Stimulated activated CD8-positive, alpha-beta memory T cell treated with anti-CD3 and anti-CD28 coated beads, Interleukin-7, amount 100 ng/mL, for 24 hours (primary cell): ENCODE results near the gene RAD51B.
"Not testable (repeated sequence)": the region's sequence is repeated elsewhere in the genome, so short reads cannot be mapped to it uniquely, and the experiment has no call there.

Experiments
- DNase-seq: peaks from one replicate; pipeline ENCODE4 v3.0.0-alpha.2; 2020; ENCODE audit warnings: low read depth

Gene RAD51B

GRCh38 chr14:68756000-68756481 is 936.5 kb downstream of the RAD51B start:
- no peak for DNase-seq

GRCh38 chr14:68756734-68757133 is 937.2 kb downstream of the RAD51B start:
- DNase-seq, result no peak

- DNase-seq, result no peak
Observed at GRCh38 chr14:68757618-68758081, 938.1 kb downstream of the RAD51B start.

- DNase-seq, result no peak
Observed at GRCh38 chr14:68758301-68758700, 938.7 kb downstream of the RAD51B start.

GRCh38 chr14:68759017-68759560 is 939.5 kb downstream of the RAD51B start:
- DNase-seq, result no peak

- DNase-seq, result no peak
Observed at GRCh38 chr14:68759937-68760336, 940.4 kb downstream of the RAD51B start.

GRCh38 chr14:68760761-68761160 is 941.2 kb downstream of the RAD51B start:
- DNase-seq, result no peak

- no peak for DNase-seq
Observed at GRCh38 chr14:68761391-68761790, 941.8 kb downstream of the RAD51B start.

GRCh38 chr14:68762953-68763764 is 943.6 kb downstream of the RAD51B start:
- no peak for DNase-seq

- DNase-seq, result not testable (repeated sequence)
Observed at GRCh38 chr14:68763843-68764242, 944.3 kb downstream of the RAD51B start.

GRCh38 chr14:68766299-68767247 is 947.0 kb downstream of the RAD51B start:
- DNase-seq, result no peak

GRCh38 chr14:68767248-68767645 is 947.7 kb downstream of the RAD51B start:
- no peak for DNase-seq

- no peak for DNase-seq
Observed at GRCh38 chr14:68768316-68768715, 948.7 kb downstream of the RAD51B start.

GRCh38 chr14:68770051-68770450 is 950.5 kb downstream of the RAD51B start:
- DNase-seq, result no peak

GRCh38 chr14:68770553-68771286 is 951.1 kb downstream of the RAD51B start:
- no peak for DNase-seq

GRCh38 chr14:68771631-68772030 is 952.1 kb downstream of the RAD51B start:
- DNase-seq, result no peak

- no peak for DNase-seq
Observed at GRCh38 chr14:68772761-68773381, 953.3 kb downstream of the RAD51B start.

GRCh38 chr14:68774771-68775613 is 955.4 kb downstream of the RAD51B start:
- DNase-seq, result no peak

- no peak for DNase-seq
Observed at GRCh38 chr14:68775614-68776126, 956.1 kb downstream of the RAD51B start.

- DNase-seq, result no peak
Observed at GRCh38 chr14:68777644-68778043, 958.1 kb downstream of the RAD51B start.
